Smooth muscle cell of the coronary artery (primary cell): ENCODE measurements around the gene TCP1. TPM values are rescaled to one million over a fixed set of nuclear protein-coding genes. Genes with fewer than 3 reads are reported as not detected.

Experiments used
- total RNA-seq: library from RNA; depleted of rRNA; stranded (reverse); fragments of >200 nt; gene quantifications from 2 replicates; pipeline ENCODE4 v1.2.3, GENCODE V29; 2014; ENCODE audit warnings: low replicate concordance

The TCP1 gene
- total RNA-seq, result 265 and 378 TPM in 2 replicates

DNA sequence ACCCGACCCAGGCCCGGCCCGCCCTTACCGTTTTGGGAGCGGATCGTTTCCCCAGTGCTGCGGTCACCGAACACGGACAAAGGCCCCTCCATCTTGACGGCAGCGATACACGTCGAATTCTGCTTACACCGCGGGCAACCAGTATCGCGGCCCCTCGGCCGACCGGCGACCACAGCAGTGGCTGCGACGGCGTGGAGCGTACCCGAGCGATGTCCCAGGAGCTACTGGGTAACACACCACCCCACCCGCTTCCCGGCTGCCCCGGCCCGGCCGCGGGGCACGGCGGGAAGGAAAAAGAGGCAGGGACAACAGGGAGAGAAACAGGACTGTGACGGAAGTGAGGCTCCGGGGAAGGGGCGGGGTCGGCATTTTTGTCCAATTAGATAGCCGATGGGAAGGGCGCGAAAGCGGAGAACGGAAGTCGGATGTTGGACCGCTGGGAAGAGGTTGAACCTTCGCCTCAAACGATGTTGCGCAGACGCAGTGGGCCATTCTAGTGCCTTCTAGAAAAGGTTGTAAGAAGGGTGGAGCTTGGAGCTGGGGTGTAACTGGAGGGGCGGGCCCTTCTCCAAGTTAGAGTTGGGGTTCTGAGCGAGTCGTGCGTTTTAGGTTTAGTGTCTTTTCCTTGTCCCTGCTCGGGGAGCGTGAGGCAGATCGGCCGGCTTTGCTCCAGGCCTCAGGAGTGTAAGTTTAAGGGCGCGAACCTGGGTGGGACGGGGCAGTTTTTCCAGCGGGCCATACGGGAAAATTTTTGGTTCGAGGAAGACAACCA, at the start of gene TCP1:
TCP1 (minus strand) TSS at position 226 of the 772 bp plus-strand sequence; CDS start at position 92, 134 bp downstream.

DNA sequence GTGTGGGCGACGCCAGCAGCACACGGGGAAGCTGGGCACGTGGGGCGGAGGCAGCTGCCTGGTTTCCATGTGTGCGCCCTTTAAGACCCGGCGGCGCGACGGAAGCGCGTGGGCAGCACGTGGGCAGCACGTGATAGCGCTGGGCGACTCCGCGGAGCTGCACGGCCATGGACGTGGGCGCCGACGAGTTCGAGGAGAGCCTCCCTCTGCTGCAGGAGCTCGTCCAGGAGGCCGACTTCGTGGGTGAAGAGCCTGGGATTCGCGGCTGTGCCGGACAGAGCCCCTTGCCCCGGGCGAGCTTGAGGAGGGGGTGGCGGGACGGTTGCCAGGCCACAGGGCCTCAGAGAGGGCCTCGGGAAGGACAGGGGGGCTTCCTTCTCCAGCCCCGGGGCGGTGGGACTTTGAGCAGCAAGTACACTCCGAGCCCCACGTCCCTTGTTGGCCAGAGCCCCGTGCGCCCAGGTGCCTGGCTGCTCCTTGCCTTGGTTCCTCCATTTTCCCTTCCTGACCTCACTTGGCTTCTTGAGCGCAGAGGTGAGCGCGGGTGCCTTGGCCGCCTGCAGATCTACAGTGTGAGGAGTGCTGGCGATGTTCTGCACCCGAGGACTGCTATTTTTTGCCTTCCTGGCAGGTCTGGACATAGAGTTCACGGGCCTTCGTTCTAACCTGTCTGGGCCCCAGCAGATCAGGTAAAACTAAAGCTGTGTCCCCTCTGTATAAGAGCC, 10.9 kb upstream of the TCP1 start, which contains the start of gene PNLDC1:
PNLDC1 (plus strand) TSS at position 136 of the 725 bp plus-strand sequence; CDS start at position 168, 32 bp downstream.

DNA sequence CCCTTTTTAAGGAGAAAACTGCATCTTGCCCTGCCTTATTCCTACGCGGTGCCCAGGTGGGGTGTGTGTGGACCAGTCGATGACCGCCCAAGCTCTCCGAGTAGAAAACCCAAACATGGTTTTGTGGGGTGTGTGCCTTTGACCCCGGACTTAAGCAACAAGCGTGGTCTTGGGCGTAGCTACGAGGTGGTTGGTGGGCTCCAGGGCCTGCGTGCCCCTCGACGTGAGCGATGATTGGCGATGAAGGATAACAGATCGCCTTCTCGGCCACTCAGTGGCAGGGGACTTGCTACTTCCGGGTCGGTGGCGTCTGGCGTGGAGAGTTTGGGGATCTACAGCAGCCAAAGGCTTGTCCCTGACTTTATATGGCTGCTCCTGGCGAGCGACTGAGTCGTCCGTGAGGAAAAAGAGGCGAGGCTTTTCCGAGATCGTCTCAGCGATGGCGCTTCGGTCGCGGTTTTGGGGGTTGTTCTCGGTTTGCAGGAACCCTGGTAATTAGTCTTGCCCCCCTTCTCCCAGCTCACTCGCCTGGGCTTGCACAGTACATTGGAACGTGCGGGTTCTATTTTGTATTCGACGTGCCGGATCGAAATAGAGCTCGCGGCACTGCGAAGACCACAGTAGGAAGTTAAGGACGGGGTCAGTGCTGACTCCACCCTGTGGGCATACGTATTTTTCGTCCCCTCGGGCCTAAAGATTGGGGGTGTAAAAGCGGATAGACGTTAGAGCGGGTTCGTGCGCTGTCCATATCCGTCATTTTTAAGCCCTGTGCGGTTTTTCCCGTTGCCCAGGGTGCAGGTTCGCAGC, 950 bp upstream of the TCP1 start, which contains the start of gene MRPL18:
MRPL18 (plus strand) TSS at position 319 of the 807 bp plus-strand sequence; CDS start at position 440, 121 bp downstream.

DNA sequence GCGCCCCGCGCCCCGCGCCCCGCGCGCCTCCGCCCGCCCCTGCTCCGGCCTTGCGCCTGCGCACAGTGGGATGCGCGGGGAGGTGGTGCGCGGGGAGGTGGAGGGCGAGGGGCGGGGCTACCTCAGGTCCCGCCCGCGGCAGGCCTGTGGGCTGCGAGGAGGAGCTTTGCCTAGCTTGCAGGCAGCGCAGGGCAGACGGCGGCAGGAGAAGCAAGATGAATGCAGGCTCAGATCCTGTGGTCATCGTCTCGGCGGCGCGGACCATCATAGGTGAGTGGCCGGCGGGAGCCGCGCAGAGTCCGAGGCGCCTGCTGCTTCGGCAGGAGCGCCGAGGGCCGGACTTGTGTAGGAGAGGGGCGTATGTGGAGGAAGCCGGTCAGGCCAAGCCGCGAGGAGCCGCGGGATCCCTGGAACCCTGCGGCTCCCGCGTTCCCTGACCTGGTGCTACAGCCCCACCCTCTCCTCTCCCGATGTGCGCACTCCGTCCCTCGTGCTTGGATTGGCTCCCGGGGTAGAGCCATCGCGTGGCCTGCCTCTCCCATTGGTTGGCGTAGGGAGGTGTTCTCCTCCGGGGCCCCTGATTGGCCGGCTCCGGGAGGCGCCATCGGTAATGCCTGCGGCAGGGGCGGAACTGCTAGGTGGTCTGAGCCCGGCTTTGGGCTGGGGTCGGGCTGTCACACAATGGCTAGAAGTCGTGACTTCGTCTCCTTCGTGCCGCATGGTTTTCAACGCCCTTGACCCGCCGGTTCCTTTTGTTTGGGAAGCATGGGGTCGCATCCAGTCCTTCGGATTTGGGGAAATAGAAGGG, 27.3 kb downstream of the TCP1 start, which contains the start of gene ACAT2:
ACAT2 (plus strand) TSS at position 173 of the 808 bp plus-strand sequence; CDS start at position 216, 43 bp downstream.

Other genes starting within 250 kb of the TCP1 start
- gene SOD2, start 96.4 kb downstream of the TCP1 start, total RNA-seq, result 308 and 7,525 TPM in 2 replicates
- gene WTAP, start 62.1 kb downstream of the TCP1 start, total RNA-seq, result 83.6 and 102 TPM in 2 replicates
- gene ACAT2, start 27.6 kb downstream of the TCP1 start, total RNA-seq, result 20.0 and 58.9 TPM in 2 replicates
- 48.6 and 79.1 TPM in 2 replicates for gene MRPL18, start 865 bp upstream of the TCP1 start, total RNA-seq
- gene PNLDC1, start 10.7 kb upstream of the TCP1 start, total RNA-seq, result 0.23 TPM in 1 of 2 replicates, not detected in the other
- gene MAS1, start 101.4 kb upstream of the TCP1 start, total RNA-seq, result under 0.01 TPM in 1 of 2 replicates, not detected in the other
- 98.5 and 237 TPM in 2 replicates for gene IGF2R, start 179.5 kb upstream of the TCP1 start, total RNA-seq